SK-N-SH treated with all-trans-retinoic acid at 6 μM for 48 hours (cell line): ENCODE results near the gene SPOPL.
"Not testable (repeated sequence)": the region's sequence is repeated elsewhere in the genome, so short reads cannot be mapped to it uniquely, and the experiment has no call there.

Experiments used
- ATAC-seq: fragments of 200-7000 bp; cut with Tn5 transposase; 3 replicates; pipeline ENCODE4 v1.9.1; 2020; ENCODE audit warnings: mild to moderate bottlenecking, moderate library complexity
- ARNTL ChIP-seq: fragments of 450-650 bp; formaldehyde crosslinking; IDR thresholded peaks from 2 replicates; pipeline ENCODE4 v1.5.0; 2020; ENCODE audit warnings: low read depth, mild to moderate bottlenecking, moderate library complexity, borderline replicate concordance
- ESRRG ChIP-seq: fragments of 250-450 bp; sonication (Bioruptor Pico); IDR thresholded peaks from 2 replicates; pipeline ENCODE4 v1.6.1; 2021; ENCODE audit warnings: mild to moderate bottlenecking
- GLIS3 ChIP-seq: fragments of 250-450 bp; sonication (Bioruptor Pico); IDR thresholded peaks from 2 replicates; pipeline ENCODE4 v1.5.0; 2020; ENCODE audit warnings: mild to moderate bottlenecking, moderate library complexity
- ISL1 ChIP-seq: fragments of 250-450 bp; sonication (Bioruptor Pico); IDR thresholded peaks from 2 replicates; pipeline ENCODE4 v2.1.2; 2022; ENCODE audit warnings: mild to moderate bottlenecking, moderate library complexity
- OSR1 ChIP-seq: fragments of 250-450 bp; sonication (Bioruptor Pico); IDR thresholded peaks from 2 replicates; pipeline ENCODE4 v1.8.0; 2022; ENCODE audit warnings: moderate library complexity, mild to moderate bottlenecking, inconsistent platforms
- RARB ChIP-seq: fragments of 250-450 bp; sonication (Bioruptor Pico); IDR thresholded peaks from 2 replicates; pipeline ENCODE4 v1.8.0; 2021; ENCODE audit warnings: mild to moderate bottlenecking, moderate library complexity
- SNAI2 ChIP-seq: fragments of 250-450 bp; sonication (Bioruptor Pico); IDR thresholded peaks from 2 replicates; pipeline ENCODE4 v1.5.0; 2020; ENCODE audit warnings: mild to moderate bottlenecking, moderate library complexity
- TCF4 ChIP-seq: fragments of 250-450 bp; sonication (Bioruptor Pico); IDR thresholded peaks from 2 replicates; pipeline ENCODE4 v1.8.0; 2021; ENCODE audit warnings: mild to moderate bottlenecking, moderate library complexity, borderline replicate concordance
- TOX ChIP-seq: fragments of 250-450 bp; sonication (Bioruptor Pico); IDR thresholded peaks from 2 replicates; pipeline ENCODE4 v1.8.0; 2021; ENCODE audit warnings: mild to moderate bottlenecking, moderate library complexity, borderline replicate concordance
- ZC3H10 ChIP-seq: fragments of 250-450 bp; sonication (Bioruptor Pico); IDR thresholded peaks from 2 replicates; pipeline ENCODE4 v1.5.1; 2021; ENCODE audit warnings: mild to moderate bottlenecking, moderate library complexity
- ZFP3 ChIP-seq: fragments of 250-450 bp; sonication (Bioruptor Pico); IDR thresholded peaks from 2 replicates; pipeline ENCODE4 v1.5.0; 2020; ENCODE audit warnings: mild to moderate bottlenecking, moderate library complexity
- ZFP30 ChIP-seq: fragments of 450-650 bp; formaldehyde crosslinking; IDR thresholded peaks from 2 replicates; pipeline ENCODE4 v1.5.0; 2022; ENCODE audit warnings: mild to moderate bottlenecking, moderate library complexity
- ZNF565 ChIP-seq: fragments of 450-650 bp; formaldehyde crosslinking; conservative IDR thresholded peaks from 2 replicates; pipeline ENCODE4 v1.5.0; 2020; ENCODE audit warnings: low read depth, mild to moderate bottlenecking, moderate library complexity
- ZNF70 ChIP-seq: fragments of 450-650 bp; formaldehyde crosslinking; IDR thresholded peaks from 2 replicates; pipeline ENCODE4 v1.5.0; 2020; ENCODE audit warnings: mild to moderate bottlenecking, moderate library complexity
- TF ChIP-seq, protein P1 (sequence below): fragments of 250-450 bp; sonication (Bioruptor Pico); IDR thresholded peaks from 2 replicates; pipeline ENCODE4 v1.8.0; 2020; ENCODE audit warnings: mild to moderate bottlenecking, moderate library complexity, borderline replicate concordance
- TF ChIP-seq, protein P2 (sequence below): fragments of 250-450 bp; sonication (Bioruptor Pico); IDR thresholded peaks from 2 replicates; pipeline ENCODE4 v1.5.1; 2020; ENCODE audit warnings: low read depth, mild to moderate bottlenecking, moderate library complexity
- TF ChIP-seq, protein P3 (sequence below): fragments of 250-450 bp; sonication (Bioruptor Pico); IDR thresholded peaks from 2 replicates; pipeline ENCODE4 v1.5.1; 2021; ENCODE audit warnings: mild to moderate bottlenecking, moderate library complexity
- TF ChIP-seq, protein P4 (sequence below): fragments of 250-450 bp; sonication (Bioruptor Pico); IDR thresholded peaks from 2 replicates; pipeline ENCODE4 v1.5.0; 2020; ENCODE audit warnings: mild to moderate bottlenecking, moderate library complexity

The SPOPL gene

DNA sequence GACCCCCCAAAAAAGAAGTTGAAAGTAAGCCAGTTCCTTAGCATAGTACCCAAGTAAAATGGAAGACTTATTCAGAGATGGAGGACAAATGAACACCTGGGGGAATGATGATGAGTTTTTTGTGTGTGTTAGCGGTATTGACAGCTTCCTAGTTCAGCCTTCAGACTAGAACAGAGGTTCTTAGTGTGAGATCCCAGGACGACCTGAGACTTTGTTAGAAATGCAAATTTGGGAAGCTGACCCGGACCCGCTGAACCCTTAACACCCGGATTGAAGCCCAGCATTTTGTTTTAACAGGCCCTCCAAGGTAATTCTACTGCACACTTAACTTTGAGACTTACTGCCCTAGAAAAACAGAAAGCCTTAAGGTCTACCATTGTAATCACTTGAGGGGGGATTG is 20.3 kb downstream of the SPOPL start:
- no peak for ATAC-seq
- TF ChIP-seq, protein P1, sequence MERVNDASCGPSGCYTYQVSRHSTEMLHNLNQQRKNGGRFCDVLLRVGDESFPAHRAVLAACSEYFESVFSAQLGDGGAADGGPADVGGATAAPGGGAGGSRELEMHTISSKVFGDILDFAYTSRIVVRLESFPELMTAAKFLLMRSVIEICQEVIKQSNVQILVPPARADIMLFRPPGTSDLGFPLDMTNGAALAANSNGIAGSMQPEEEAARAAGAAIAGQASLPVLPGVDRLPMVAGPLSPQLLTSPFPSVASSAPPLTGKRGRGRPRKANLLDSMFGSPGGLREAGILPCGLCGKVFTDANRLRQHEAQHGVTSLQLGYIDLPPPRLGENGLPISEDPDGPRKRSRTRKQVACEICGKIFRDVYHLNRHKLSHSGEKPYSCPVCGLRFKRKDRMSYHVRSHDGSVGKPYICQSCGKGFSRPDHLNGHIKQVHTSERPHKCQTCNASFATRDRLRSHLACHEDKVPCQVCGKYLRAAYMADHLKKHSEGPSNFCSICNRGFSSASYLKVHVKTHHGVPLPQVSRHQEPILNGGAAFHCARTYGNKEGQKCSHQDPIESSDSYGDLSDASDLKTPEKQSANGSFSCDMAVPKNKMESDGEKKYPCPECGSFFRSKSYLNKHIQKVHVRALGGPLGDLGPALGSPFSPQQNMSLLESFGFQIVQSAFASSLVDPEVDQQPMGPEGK (CRISPR knock-in tag) = no peak
- no peak for TF ChIP-seq ZC3H10
- no peak for TF ChIP-seq ESRRG (CRISPR knock-in tag)
- no peak for TF ChIP-seq ISL1 (CRISPR knock-in tag)
- TF ChIP-seq SNAI2 (CRISPR knock-in tag) = no peak
- TF ChIP-seq GLIS3 = no peak
- TF ChIP-seq, protein P2, sequence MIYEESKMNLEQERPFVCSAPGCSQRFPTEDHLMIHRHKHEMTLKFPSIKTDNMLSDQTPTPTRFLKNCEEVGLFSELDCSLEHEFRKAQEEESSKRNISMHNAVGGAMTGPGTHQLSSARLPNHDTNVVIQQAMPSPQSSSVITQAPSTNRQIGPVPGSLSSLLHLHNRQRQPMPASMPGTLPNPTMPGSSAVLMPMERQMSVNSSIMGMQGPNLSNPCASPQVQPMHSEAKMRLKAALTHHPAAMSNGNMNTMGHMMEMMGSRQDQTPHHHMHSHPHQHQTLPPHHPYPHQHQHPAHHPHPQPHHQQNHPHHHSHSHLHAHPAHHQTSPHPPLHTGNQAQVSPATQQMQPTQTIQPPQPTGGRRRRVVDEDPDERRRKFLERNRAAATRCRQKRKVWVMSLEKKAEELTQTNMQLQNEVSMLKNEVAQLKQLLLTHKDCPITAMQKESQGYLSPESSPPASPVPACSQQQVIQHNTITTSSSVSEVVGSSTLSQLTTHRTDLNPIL (CRISPR knock-in tag) = no peak
- TF ChIP-seq TCF4 (CRISPR knock-in tag) = no peak
- TF ChIP-seq ZFP3 (CRISPR knock-in tag) = no peak
- TF ChIP-seq ZFP30 = no peak
- no peak for TF ChIP-seq RARB (CRISPR knock-in tag)
- TF ChIP-seq OSR1 (CRISPR knock-in tag) = no peak
- no peak for TF ChIP-seq ARNTL (CRISPR knock-in tag)
- TF ChIP-seq TOX (CRISPR knock-in tag) = no peak
- no peak for TF ChIP-seq ZNF70
- TF ChIP-seq, protein P3, sequence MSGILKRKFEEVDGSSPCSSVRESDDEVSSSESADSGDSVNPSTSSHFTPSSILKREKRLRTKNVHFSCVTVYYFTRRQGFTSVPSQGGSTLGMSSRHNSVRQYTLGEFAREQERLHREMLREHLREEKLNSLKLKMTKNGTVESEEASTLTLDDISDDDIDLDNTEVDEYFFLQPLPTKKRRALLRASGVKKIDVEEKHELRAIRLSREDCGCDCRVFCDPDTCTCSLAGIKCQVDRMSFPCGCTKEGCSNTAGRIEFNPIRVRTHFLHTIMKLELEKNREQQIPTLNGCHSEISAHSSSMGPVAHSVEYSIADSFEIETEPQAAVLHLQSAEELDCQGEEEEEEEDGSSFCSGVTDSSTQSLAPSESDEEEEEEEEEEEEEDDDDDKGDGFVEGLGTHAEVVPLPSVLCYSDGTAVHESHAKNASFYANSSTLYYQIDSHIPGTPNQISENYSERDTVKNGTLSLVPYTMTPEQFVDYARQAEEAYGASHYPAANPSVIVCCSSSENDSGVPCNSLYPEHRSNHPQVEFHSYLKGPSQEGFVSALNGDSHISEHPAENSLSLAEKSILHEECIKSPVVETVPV (CRISPR knock-in tag) = no peak
- no peak for TF ChIP-seq ZNF565 (CRISPR knock-in tag)

DNA sequence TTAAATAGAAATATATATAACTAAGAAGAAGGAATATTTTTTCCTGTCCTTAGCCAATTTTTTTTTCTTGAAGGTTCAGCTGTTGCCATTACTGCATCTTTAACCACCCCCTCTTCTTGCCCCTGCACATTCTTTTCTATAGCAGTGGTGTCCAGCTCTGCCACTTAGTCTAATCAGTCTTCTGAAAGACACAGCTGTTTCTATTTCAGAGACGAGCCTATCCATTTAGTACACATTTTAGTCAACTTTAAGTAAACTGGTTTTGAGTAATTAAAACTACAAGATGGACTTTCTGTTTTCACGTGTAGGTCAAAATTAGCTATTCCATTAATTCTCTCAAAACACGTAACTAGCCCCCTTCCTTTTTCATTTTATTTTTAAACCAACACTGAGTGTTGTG is 21.0 kb downstream of the SPOPL start:
- no peak for ATAC-seq
- TF ChIP-seq, protein P4, sequence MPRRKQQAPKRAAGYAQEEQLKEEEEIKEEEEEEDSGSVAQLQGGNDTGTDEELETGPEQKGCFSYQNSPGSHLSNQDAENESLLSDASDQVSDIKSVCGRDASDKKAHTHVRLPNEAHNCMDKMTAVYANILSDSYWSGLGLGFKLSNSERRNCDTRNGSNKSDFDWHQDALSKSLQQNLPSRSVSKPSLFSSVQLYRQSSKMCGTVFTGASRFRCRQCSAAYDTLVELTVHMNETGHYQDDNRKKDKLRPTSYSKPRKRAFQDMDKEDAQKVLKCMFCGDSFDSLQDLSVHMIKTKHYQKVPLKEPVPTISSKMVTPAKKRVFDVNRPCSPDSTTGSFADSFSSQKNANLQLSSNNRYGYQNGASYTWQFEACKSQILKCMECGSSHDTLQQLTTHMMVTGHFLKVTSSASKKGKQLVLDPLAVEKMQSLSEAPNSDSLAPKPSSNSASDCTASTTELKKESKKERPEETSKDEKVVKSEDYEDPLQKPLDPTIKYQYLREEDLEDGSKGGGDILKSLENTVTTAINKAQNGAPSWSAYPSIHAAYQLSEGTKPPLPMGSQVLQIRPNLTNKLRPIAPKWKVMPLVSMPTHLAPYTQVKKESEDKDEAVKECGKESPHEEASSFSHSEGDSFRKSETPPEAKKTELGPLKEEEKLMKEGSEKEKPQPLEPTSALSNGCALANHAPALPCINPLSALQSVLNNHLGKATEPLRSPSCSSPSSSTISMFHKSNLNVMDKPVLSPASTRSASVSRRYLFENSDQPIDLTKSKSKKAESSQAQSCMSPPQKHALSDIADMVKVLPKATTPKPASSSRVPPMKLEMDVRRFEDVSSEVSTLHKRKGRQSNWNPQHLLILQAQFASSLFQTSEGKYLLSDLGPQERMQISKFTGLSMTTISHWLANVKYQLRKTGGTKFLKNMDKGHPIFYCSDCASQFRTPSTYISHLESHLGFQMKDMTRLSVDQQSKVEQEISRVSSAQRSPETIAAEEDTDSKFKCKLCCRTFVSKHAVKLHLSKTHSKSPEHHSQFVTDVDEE = no peak
- no peak for TF ChIP-seq ZNF70
- TF ChIP-seq, protein P1 (CRISPR knock-in tag) = no peak
- TF ChIP-seq ZNF565 (CRISPR knock-in tag) = no peak
- no peak for TF ChIP-seq ISL1 (CRISPR knock-in tag)

DNA sequence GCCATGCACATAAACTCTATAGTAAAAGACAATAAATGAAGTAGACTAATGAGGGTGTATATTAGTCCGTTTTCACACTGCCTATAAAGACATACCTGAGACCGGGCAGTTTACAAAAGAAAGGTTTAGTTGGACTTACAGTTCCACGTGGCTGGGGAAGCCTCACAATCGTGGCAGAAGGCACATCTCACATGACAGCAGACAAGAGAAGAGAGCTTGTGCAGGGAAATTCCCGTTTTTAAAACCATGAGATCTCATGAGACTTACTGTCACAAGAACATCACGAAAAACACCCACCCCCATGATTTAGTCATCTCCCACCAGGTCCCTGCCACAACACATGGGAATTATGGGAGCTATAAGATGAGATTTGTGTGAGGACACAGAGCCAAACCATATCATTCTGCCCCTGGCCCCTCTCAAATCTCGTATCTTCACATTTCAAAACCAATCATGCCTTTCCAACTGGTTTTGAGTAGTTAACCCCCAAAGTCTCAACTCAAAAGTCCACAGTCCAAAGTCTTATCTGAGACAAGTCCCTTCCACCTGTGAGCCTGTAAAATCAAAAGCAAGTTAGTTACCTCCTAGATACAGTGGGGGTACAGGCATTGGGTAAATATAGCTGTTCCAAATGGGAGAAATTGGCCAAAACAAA is 21.6 kb downstream of the SPOPL start:
- ATAC-seq = not testable (repeated sequence)

DNA sequence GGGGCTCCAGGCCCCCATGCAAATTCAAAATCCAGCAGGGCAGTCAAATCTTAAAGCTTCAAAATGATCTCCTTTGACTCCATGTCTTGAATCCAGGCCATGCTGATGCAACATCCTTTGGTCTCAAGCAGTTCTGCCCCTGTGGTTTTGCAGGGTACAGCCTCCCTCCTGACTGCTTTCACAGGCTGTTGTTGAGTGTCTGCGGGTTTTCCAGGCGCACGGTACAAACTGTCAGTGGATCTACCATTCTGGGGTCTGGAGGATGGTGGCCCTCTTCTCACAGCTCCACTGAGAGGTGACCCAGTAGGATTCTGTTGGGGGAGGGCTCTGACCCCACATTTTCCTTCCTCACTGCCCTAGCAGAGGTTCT is 22.1 kb downstream of the SPOPL start:
- ATAC-seq = not testable (repeated sequence)

DNA sequence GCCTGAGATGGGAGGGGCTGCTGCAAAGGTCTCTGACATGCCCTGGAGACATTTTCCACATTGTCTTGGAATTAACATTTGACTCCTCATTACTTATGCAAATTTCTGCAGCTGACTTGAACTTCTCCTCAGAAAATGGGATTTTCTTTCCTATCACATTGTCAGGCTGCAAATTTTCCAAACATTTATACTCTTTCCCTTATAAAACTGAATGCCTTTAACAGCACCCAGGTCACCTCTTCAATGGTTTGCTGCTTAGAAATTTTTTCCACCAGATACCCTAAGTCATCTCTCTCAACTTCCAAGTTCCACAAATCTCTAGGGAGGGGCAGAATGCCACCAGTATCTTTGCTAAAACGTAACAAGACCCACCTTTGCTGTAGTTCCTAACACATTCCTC is 22.8 kb downstream of the SPOPL start:
- ATAC-seq = not testable (repeated sequence)
